Esophagus mucosa (tissue), 1 donor: ENCODE data around the gene SAMD3. TPM values are rescaled to one million over a fixed set of nuclear protein-coding genes. Genes with fewer than 3 reads are reported as not detected.
"Not testable (repeated sequence)": the region's sequence is repeated elsewhere in the genome, so short reads cannot be mapped to it uniquely, and the experiment has no call there.

Experiments
- ATAC-seq: fragments of 200-7000 bp; cut with Tn5 transposase; one replicate; pipeline ENCODE4 v1.9.1; 2020
- total RNA-seq: library from RNA; stranded (reverse); gene quantifications from one replicate; pipeline ENCODE4 v1.2.4, GENCODE V29; 2023
- donor health status: DM: yes; HTN: yes; CAD: no.

SAMD3 gene
- total RNA-seq, 1 donor from 2014 or later = 0.20 TPM

DNA sequence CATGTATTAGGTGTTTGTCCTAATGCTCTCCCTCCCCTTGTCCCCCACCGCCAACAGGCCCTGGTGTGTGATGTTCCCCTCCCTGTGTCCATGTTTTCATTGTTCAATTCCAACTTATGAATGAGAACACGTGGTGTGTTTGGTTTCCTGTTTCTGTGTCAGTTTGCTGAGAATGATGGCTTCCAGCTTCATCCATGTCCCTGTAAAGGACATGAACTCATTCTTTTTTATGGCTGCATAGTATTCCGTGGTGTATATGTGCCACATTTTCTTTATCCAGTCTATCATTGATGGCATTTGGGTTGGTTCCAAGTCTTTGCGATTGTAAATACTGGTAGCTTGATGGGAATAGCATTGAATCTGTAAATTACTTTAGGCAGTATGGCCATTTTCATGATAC lies 52.6 kb downstream of the SAMD3 start:
- ATAC-seq = not testable (repeated sequence)

DNA sequence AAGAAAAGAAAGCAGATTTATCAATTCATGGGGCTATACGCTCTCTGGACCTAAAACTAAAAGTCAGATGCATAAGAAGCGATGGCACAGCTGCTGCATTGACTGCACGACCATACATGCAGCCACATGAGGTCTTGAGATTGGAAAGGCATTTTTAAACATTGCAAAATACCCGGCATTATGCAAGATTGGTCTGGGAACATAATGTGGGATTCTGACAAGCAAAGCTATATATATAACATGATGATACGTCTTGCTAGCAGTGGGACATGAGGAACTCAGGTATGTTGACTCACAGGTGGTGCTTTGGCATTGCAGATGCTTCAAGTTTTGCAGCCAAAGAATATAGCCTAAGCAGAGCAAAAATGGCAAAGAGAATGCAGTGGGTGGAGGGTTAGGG lies 55.1 kb downstream of the SAMD3 start:
- peak; percentile 62 for ATAC-seq

GRCh38 chr6:130164251-130164650 lies 58.5 kb downstream of the SAMD3 start:
- no peak for ATAC-seq

GRCh38 chr6:130163266-130163665 lies 59.5 kb downstream of the SAMD3 start:
- ATAC-seq = no peak

DNA sequence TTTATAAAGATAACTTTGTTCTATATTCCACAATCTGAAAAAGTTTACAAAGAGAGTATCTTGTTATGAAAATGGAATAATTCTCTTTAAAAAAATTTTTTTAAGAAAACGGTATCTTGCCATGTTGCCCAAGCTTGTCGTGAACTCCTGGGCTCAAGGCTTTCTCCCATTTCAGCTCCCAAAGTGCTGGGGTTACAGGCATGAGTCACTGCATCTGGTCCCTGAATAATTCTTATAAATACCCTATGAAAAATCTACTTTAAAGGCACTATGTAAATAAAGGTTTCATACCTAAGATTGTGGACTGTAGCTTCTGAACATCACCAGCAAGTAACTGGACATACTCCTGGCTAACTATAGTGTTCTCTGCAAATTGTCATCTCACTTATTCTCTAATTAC lies 60.3 kb downstream of the SAMD3 start:
- ATAC-seq = no peak

- no peak for ATAC-seq
These were observed 60.9 kb downstream of the SAMD3 start for GRCh38 chr6:130161683-130162404.

DNA sequence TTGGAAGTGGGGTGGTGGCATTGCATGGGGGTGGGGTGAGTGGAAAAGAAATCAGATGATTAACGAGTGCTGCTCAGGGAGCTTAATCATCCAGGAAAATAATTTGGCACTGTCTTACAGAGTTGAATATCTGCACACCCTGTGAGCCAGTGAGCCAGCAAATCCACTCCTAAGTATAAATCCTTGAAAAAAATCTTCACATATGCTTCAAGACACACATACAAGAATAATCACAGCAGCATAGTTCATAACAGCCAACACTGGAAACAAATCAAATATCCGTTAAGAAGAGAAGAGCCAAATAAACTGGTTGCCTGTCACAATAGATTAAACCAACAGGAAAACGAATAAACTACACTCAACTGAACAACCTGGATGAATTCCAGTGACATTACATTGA lies 62.8 kb downstream of the SAMD3 start:
- ATAC-seq = no peak

- no peak for ATAC-seq
These were observed 64.2 kb downstream of the SAMD3 start for GRCh38 chr6:130158548-130158947.

GRCh38 chr6:130158056-130158455 lies 64.7 kb downstream of the SAMD3 start:
- ATAC-seq = no peak

DNA sequence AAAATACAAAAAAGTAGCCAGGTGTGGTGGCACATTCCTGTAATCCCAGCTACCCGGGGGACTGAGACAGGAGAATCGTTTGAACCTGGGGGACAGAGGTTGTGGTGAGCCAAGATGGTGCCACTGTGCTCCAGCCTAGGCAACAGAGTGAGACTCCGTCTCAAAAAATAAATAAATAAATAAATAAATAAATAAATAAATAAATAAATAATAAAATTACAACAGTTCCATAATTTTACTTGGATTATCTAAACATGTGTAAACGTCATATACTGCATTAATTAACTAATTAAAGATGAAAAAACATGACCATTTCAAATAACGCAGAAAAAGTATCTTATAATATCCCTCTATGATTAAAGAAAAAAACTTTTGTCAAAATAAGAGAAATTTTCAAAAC lies 65.8 kb downstream of the SAMD3 start:
- ATAC-seq = no peak

GRCh38 chr6:130152908-130153510 lies 69.7 kb downstream of the SAMD3 start:
- no peak for ATAC-seq

GRCh38 chr6:130150906-130151305 lies 71.8 kb downstream of the SAMD3 start:
- ATAC-seq = no peak

DNA sequence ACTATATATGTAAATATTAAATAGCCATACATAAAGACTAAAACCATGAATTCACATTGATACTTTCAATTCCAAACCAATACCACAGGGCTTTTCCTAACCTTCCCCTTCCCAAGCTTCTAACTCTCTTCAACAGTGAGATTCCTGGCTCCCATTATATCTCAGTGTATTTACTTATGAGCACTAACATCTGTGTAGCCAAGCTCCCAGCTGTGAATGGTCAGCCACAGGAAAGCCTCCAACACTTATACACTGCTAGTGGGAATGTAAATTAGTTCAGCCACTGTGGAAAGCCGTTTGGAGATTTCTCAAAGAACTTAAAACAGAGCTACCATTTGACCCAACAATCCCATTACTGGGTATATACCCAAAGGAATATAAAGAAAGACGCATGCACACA lies 73.7 kb downstream of the SAMD3 start:
- ATAC-seq = not testable (repeated sequence)

DNA sequence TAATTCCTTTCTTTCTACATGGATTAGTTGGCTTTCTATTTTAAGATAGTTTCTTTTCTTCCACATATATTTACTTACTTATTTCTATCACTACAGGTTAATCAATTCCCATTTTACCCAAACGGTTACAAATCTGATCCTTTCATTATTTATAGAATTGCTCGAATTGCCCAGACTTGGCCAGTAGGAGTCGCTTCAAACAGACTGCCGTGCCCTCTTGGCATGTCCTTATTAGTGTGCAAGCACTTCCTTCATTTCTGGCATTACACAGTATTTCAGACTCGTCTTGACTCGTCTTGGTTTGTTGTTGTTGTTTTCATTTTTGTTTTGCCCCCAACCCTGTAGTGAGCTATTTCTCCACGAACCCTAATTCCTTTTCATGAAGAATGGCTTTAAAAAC lies 74.6 kb downstream of the SAMD3 start:
- no peak for ATAC-seq

DNA sequence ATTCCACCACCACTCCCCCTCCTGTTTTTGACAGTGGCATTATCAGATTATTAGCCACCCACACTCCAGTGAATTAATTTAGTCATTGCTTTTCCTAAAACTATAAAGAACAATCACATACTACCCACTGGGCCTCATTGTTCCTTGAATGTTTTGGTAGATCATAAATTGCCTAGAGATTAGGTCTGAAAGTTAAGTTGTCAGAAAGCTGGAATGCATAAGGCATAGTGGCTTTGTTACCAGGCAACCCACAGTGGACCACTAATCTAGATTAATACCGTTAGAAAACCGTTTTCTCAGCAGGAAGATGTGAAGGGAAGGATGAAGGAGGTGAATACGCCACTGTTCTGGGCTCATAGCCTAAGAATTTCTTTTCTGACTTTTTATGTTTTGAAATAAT lies 75.6 kb downstream of the SAMD3 start:
- no peak for ATAC-seq

DNA sequence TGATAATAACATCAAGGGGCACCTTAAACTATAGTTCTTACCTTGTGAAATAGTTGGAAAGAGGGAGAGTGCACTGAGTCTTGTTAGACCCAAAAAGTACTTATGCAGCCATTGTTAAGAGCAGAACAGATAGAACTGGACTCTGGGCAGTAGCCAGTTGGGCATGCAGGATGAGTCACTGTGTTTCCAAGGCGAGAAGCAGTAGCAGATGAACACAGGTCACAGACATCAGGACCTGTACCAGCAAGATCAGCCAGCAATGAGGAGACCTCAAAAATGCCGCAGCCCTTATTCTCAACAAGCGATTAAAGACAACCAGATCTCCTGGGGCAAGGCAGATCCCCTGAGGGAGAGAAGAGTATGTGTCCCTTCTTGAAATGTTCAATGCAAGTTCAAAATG lies 79.0 kb downstream of the SAMD3 start:
- ATAC-seq = no peak

DNA sequence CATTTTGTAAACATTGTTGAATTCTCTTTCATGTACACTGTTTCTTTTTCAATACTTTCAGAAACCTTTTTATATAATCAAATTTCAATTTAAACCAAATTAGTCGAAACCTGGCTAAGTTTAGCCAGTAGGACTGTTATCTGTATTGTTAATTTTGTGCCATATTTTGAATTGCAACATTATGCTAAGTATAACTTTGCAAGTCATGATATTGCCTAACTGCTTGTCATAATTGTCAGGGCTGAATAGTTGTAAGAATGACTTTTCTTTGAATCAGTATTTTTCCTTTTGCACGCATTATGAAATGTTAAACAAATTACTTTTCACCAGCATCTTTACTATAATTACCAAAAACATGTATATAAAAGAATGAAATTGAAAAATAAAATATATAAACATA lies 82.7 kb downstream of the SAMD3 start:
- no peak for ATAC-seq

DNA sequence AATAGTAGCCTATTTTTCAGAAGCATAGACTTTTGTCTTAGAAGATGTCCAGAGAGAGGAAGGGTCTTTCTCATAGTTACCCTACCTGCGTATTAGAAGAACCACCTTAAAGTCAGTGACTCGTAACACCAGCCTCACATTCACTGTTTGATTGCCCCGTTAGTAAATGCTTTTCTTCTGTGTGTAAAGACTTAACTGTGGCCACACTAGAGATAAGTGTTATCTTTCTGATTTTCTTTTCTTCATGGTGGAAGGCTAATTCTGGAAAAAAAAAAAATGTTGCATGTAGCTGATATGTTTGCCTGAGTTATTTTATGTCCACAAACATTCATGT lies 83.9 kb downstream of the SAMD3 start:
- ATAC-seq = no peak

DNA sequence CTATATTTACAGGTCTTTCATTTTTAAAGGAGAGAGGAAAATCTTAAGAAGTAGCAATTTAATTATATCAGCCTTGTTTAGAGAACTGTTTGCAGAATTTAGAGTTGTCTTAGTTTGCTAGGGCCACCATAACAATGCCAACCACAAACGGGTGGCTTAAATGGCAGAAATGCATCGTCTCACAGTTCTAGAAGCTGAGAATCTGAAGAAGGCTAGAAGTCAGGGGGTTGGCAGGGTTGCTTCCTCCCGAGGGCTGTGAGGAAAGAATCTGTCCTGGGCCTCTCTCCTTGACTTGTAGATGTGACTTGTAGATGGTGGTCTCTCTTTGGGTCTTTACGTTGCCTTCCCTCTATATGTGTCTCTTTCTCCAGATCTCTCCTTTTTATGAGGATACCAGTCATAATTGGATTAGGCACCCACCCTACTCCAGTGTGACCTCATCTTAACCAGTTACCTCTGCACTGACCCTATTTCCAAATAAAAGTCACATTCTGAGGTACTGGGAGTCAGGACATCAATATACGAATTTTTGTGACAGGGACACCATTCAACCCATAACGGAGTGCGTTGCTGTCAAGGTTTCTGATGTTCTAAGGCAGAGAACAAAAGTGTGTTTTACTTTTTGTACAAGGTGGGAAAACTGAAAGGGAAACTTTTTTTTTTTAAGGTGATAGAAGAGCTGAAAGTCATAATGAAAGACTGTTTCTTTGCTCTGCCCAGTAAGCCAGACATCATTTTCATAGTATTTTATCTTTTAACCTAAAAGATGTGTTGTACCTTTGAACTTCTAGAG lies 84.4 kb downstream of the SAMD3 start:
- ATAC-seq = no peak

- ATAC-seq = no peak
These were observed 86.0 kb downstream of the SAMD3 start for GRCh38 chr6:130136798-130137197.

DNA sequence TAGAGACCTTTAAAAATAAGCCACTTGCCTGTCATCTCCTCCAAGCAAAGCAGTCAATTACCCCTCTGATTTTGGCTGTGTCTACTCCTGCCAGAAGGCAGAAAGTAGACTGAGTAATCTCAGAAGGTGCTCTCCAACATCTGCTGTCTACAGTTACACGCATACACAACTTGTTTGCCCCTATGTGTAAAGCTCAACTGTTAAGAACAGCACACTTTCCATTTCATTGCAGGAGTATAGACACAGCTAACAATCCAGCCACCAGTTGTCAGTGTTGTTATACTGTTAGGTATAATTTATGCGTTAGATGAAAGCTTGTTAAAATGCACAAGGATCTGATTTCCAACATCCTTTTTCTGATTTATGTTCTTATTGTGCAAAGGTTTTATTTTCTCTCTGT lies 88.2 kb downstream of the SAMD3 start:
- ATAC-seq = no peak

GRCh38 chr6:130132286-130132701 lies 90.5 kb downstream of the SAMD3 start:
- ATAC-seq = peak; percentile 15

DNA sequence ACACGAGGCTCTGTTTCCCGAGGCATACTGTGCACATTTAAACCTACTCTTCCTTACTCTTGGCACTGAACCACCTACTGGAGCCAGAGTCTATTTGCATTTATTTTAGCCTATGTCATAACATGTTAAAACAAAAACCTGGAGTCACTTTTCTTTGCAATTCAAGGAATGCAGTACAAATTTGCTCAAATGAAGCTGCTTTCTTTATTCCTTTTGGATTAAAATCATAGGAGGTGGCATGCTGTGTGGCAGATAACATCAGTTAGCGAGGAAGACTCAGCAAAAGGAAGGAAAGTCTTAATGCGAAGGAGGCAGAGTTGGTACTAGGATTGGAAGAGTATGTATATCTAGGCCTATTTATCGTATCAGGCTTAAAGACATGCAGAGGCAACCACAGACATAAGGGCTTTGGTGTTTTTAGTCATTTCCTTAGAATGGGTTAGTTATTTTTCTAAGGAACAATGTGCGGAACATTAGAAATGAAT lies 92.9 kb downstream of the SAMD3 start:
- ATAC-seq = no peak

GRCh38 chr6:130128326-130128725 lies 94.4 kb downstream of the SAMD3 start:
- ATAC-seq = no peak
